PFSK-1 (cell line): ENCODE measurements around the gene ABCC12.

ENCODE experiments used
- FOXP2 ChIP-seq: optimal IDR thresholded peaks from 2 replicates; pipeline ENCODE3; 2011; ENCODE audit warnings: borderline replicate concordance, control low read depth, inconsistent platforms; ENCODE audit not compliant: insufficient read depth; ENCODE audit errors: extremely low read length, extremely low read depth
- POLR2AphosphoS5 ChIP-seq: IDR thresholded peaks from 2 replicates; pipeline ENCODE4 v1.6.1; 2012; ENCODE audit warnings: low read depth, mild to moderate bottlenecking, control low read depth, low read length, moderate library complexity
- SIN3A ChIP-seq: IDR thresholded peaks from 2 replicates; pipeline ENCODE4 v1.6.1; 2012; ENCODE audit warnings: mild to moderate bottlenecking, low read length, moderate library complexity, borderline replicate concordance; ENCODE audit not compliant: insufficient read depth
- TAF1 ChIP-seq: IDR thresholded peaks from 2 replicates; pipeline ENCODE4 v1.6.1; 2012; ENCODE audit warnings: low read length, control low read depth, borderline replicate concordance; ENCODE audit not compliant: insufficient read depth
- TF ChIP-seq, protein P1 (sequence below), 2 experiments: IDR thresholded peaks; 2 replicates each; pipeline versions ENCODE4 v1.6.1 to v1.8.0; 2011 to 2012; ENCODE audit warnings: low read depth in 2 of 2, low read length in 2 of 2, control low read depth in 1 of 2, inconsistent platforms in 1 of 2, mild to moderate bottlenecking in 1 of 2, moderate library complexity in 1 of 2; ENCODE audit not compliant: insufficient read depth in 1 of 2

Gene ABCC12

DNA sequence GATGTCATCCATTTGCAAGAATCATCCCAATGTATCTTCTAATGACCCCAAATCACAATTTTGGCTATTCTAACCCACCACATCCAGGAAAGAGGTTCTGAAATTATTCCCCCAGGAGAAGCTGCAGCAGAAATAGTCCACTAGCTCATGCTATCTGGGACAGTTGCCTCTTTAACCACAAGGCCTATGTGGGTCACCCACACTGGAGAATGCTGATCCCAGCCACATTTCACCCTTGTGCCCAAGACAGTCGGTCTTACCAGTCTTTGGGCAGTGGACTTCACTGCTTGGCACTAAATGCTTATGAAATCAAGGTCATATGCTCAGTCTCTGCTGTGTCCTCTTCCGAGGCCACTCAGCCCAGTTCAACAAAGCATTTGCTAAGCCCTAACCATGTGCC is 27.0 kb downstream of the ABCC12 start:
- no peak for TF ChIP-seq FOXP2
- TF ChIP-seq TAF1, result no peak
- TF ChIP-seq SIN3A, result no peak
- no peak for TF ChIP-seq POLR2AphosphoS5
- TF ChIP-seq, protein P1, sequence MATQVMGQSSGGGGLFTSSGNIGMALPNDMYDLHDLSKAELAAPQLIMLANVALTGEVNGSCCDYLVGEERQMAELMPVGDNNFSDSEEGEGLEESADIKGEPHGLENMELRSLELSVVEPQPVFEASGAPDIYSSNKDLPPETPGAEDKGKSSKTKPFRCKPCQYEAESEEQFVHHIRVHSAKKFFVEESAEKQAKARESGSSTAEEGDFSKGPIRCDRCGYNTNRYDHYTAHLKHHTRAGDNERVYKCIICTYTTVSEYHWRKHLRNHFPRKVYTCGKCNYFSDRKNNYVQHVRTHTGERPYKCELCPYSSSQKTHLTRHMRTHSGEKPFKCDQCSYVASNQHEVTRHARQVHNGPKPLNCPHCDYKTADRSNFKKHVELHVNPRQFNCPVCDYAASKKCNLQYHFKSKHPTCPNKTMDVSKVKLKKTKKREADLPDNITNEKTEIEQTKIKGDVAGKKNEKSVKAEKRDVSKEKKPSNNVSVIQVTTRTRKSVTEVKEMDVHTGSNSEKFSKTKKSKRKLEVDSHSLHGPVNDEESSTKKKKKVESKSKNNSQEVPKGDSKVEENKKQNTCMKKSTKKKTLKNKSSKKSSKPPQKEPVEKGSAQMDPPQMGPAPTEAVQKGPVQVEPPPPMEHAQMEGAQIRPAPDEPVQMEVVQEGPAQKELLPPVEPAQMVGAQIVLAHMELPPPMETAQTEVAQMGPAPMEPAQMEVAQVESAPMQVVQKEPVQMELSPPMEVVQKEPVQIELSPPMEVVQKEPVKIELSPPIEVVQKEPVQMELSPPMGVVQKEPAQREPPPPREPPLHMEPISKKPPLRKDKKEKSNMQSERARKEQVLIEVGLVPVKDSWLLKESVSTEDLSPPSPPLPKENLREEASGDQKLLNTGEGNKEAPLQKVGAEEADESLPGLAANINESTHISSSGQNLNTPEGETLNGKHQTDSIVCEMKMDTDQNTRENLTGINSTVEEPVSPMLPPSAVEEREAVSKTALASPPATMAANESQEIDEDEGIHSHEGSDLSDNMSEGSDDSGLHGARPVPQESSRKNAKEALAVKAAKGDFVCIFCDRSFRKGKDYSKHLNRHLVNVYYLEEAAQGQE (IDR thresholded peaks at IDR 0.05; ENCODE audit: insufficient read depth in 1 of 2, low read depth in 2 of 2, low read length in 2 of 2), result no peak

- TF ChIP-seq SIN3A (no peak), FOXP2 (no peak), TAF1 (no peak)
Measured at GRCh38 chr16:48126801-48127644, 28.8 kb downstream of the ABCC12 start.

DNA sequence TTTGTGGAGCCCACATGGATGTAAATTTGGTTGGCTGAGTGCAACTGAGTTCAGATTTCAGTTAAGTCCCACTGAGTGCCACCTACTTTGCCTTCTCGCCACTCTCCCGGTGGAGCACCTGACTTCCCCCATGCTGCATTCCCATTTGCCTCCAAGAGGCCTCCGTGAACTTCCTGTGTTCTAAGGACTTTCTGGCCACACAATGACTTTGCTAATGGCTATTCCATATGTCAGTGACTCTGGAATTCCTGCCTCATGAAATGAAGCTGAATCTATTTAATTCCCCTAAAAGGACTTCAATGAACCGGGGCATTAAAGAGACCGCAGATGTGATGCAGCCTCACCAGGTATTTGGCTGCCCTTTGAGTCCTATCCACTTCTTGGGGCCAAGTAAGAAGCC is 29.9 kb downstream of the ABCC12 start:
- TF ChIP-seq SIN3A (no peak), POLR2AphosphoS5 (no peak), FOXP2 (no peak), TAF1 (no peak)
- TF ChIP-seq, protein P1 (IDR thresholded peaks at IDR 0.05; ENCODE audit: insufficient read depth in 1 of 2, low read depth in 2 of 2, low read length in 2 of 2), result no peak

- TF ChIP-seq TAF1 (no peak), FOXP2 (no peak), SIN3A (no peak), POLR2AphosphoS5 (no peak)
- TF ChIP-seq, protein P1 (IDR thresholded peaks at IDR 0.05; ENCODE audit: insufficient read depth in 1 of 2, low read depth in 2 of 2, low read length in 2 of 2), result no peak
Measured at GRCh38 chr16:48124266-48124665, 31.5 kb downstream of the ABCC12 start.

- TF ChIP-seq SIN3A (no peak), TAF1 (no peak), POLR2AphosphoS5 (no peak), FOXP2 (no peak)
- TF ChIP-seq, protein P1 (IDR thresholded peaks at IDR 0.05; ENCODE audit: insufficient read depth in 1 of 2, low read depth in 2 of 2, low read length in 2 of 2), result no peak
Measured at GRCh38 chr16:48123104-48123788, 32.5 kb downstream of the ABCC12 start.
